ENCODE results near the gene ATG12. TPM values are rescaled to one million over a fixed set of nuclear protein-coding genes. Genes with fewer than 3 reads are reported as not detected.
A peak's percentile ranks its signal among the peaks of the same experiment; 100 is the strongest.

Gene ATG12
- total and polyA plus RNA-seq, 2 of the 13 experiments (the other 11 are each of a cell fraction or from before 2014, with no cell fraction given): 46.4 to 58.1 TPM

GRCh38 chr5:115841382-115842088 is at the start of gene ATG12, which contains the start of gene AP3S1 (continued):
- no peak for TF ChIP-seq PCBP2 (optimal IDR thresholded peaks at IDR 0.05; ENCODE audit: low read depth, low read length, poor library complexity, severe bottlenecking)
- TF ChIP-seq ZNF296 (CRISPR knock-in tag; conservative IDR thresholded peaks at IDR 0.05): no peak; the same call in 1 of the 2 replicates
- TF ChIP-seq ZNF235 (CRISPR knock-in tag; IDR thresholded peaks at IDR 0.05; ENCODE audit: borderline replicate concordance): peak; percentile 82; the same call in 1 of the 2 replicates
- peak; percentile 17; the same call in 1 of the 2 replicates for TF ChIP-seq RAD21 (CRISPR knock-in tag; IDR thresholded peaks at IDR 0.05)
- peak; percentile 92 for TF ChIP-seq SNAPC4 (CRISPR knock-in tag; IDR thresholded peaks at IDR 0.05)
- peak; percentile 32; the same call in 1 of the 2 replicates for TF ChIP-seq NFIC (IDR thresholded peaks at IDR 0.05; ENCODE audit: low read length)
- TF ChIP-seq POGZ (CRISPR knock-in tag; IDR thresholded peaks at IDR 0.05): peak; percentile 83
- no peak for TF ChIP-seq ZNF740 (CRISPR knock-in tag; IDR thresholded peaks at IDR 0.05)
- no peak for TF ChIP-seq FOSL1 (CRISPR knock-in tag; IDR thresholded peaks at IDR 0.05; ENCODE audit: borderline replicate concordance)
- 0 out of 2 replicates have a peak, but pooled peaks have one; percentile 58 for TF ChIP-seq ZNF503 (CRISPR knock-in tag; IDR thresholded peaks at IDR 0.05)
- peak; percentile 88; the same call in 1 of the 2 replicates for TF ChIP-seq KDM5B (CRISPR knock-in tag; IDR thresholded peaks at IDR 0.05; ENCODE audit: borderline replicate concordance)
- no peak for TF ChIP-seq ZKSCAN8 (CRISPR knock-in tag; IDR thresholded peaks at IDR 0.05; ENCODE audit: borderline replicate concordance)
- peak; percentile 73; the same call in 1 of the 2 replicates for TF ChIP-seq TFDP1 (CRISPR knock-in tag; IDR thresholded peaks at IDR 0.05; ENCODE audit: borderline replicate concordance)
- TF ChIP-seq NFKBIZ (CRISPR knock-in tag; IDR thresholded peaks at IDR 0.05): no peak; the same call in 1 of the 2 replicates
- TF ChIP-seq YY1 (IDR thresholded peaks at IDR 0.05; ENCODE audit: insufficient read depth, insufficient replicate concordance, low read depth, low read length): peak; percentile 97
- TF ChIP-seq ZNF569 (CRISPR knock-in tag; IDR thresholded peaks at IDR 0.05; ENCODE audit: borderline replicate concordance): no peak
- TF ChIP-seq TMF1 (CRISPR knock-in tag; IDR thresholded peaks at IDR 0.05; ENCODE audit: low read depth): no peak
- TF ChIP-seq ZNF792 (CRISPR knock-in tag; IDR thresholded peaks at IDR 0.05): peak; percentile 74
- peak; percentile 94 for TF ChIP-seq ZNF232 (CRISPR knock-in tag; IDR thresholded peaks at IDR 0.05; ENCODE audit: borderline replicate concordance)

All from HepG2 (cell line).